ENCODE measurements around the gene INSL6. TPM values are rescaled to one million over a fixed set of nuclear protein-coding genes. Genes with fewer than 3 reads are reported as not detected.

The INSL6 gene, protein sequence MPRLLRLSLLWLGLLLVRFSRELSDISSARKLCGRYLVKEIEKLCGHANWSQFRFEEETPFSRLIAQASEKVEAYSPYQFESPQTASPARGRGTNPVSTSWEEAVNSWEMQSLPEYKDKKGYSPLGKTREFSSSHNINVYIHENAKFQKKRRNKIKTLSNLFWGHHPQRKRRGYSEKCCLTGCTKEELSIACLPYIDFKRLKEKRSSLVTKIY
- not detected in 5 replicates for total RNA-seq (2022; extraction: Qiagen RNA extraction; ENCODE audit: low read depth)

GRCh38 chr9:5185220-5185840 lies at the start of gene INSL6:
Gene INSL6 (minus strand): TSS chr9:5185639. CDS start chr9:5185602, 37 bp downstream.

GRCh38 chr9:5231212-5231611 lies 45.8 kb upstream of the INSL6 start, which contains the start of gene INSL4:
Gene INSL4 (plus strand): TSS chr9:5231419. CDS start chr9:5231524, 105 bp downstream.

Other genes starting within 250 kb of the INSL6 start
- 2.0 to 3.8 TPM (median 2.9 TPM) in 5 replicates for gene JAK2, start 200.4 kb downstream of the INSL6 start, total RNA-seq (2022; extraction: Qiagen RNA extraction; ENCODE audit: low read depth)
- gene INSL4, start 45.8 kb upstream of the INSL6 start, total RNA-seq (2022; extraction: Qiagen RNA extraction; ENCODE audit: low read depth), result 15.5 to 19.2 TPM (median 18.0 TPM) in 5 replicates
- 0.19 to 0.47 TPM (median 0.24 TPM) in 4 of 5 replicates, not detected in the other for gene RLN2, start 119.1 kb upstream of the INSL6 start, total RNA-seq (2022; extraction: Qiagen RNA extraction; ENCODE audit: low read depth)
- not detected in 5 replicates for gene RLN1, start 154.2 kb upstream of the INSL6 start, total RNA-seq (2022; extraction: Qiagen RNA extraction; ENCODE audit: low read depth)